ENCODE results near the gene VPS13C.

Gene VPS13C

DNA sequence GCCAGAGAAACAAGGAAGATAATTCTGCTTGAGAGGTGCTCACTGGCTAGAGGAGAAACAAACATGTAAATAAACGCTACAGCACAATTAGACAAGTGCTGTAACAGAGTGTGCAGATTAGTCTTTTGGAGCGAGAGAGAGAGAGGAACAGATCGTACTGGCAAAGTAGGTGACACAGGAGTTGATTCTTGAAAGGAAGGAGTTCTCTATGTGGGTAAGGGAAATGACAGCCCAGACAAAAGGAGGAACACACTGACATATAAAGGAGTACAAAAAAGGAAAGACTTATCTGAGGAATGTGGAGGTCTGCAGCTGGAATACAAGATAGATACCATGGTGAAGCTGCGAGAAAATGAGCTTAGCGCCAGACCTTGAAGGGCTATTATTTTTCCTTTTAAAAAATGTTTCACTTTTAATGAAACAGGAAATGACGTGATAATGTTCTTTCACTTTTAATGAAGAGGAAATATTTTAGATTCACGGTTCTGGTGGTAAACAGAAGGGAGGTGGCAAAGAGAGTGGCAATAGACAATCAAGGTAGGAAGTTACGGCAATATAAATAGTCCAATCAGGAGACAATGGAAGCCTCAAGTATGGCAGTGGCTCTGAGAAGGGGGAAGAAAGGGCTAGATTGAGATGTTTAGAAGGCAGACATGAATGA is 202.9 kb downstream of the VPS13C start:
- DNase-seq, result no peak

DNA sequence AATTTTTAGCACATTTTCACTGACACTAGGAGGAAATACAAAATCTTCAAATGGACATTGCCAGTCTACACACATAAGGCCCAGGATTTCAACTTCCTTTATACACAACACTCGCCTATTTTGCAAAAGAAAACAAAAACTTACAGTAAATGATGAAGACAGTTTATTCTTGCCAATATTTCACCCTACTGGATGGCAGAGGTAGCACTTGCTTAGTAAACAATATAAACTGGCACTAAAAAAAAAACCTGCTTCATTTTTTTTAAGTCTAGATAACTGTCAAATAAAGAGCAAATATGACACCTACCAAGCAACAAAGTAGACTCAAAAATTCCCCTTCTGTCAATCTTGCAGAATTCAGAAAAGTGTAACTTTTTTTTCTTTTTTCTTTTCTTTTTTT is 204.0 kb downstream of the VPS13C start:
- no peak for DNase-seq

DNA sequence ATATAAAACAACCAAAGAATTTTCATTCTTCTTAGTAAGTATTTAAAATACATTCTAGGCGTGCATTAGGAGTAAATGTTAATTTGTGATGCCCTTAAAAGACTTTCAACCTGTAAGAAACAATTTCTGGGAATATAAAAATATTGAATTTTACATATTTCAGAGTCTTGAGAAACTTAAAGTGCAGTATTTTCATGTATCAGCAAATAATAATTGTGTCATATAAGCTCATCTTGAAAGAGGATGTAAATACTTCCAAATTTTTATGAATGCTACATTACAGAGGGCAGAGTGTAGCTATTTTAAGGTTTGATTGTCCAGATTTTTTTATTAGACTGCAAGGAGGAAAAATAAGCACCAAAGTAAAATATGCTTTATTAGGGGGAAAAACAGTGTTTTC is 207.1 kb downstream of the VPS13C start:
- DNase-seq, result no peak

DNA sequence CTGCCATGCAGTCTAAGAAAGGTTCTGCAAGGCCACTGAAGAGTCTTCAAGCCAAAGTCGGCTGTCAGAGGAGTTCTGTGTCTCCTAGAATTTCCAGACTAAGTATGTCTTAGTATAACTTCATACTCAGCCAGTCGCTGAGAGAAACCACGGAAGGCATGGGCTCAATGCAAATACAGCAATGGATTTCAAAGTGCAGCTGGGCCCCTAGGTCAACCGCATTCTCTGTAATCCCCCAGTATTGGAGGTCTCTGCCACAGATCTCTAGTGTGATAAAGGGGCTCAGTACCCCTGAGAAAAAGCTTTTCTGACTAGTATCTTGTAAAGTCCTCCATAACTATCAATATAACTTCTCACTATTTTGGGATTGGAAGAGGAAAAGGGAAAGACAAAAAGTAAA is 208.3 kb downstream of the VPS13C start:
- DNase-seq, result no peak

DNA sequence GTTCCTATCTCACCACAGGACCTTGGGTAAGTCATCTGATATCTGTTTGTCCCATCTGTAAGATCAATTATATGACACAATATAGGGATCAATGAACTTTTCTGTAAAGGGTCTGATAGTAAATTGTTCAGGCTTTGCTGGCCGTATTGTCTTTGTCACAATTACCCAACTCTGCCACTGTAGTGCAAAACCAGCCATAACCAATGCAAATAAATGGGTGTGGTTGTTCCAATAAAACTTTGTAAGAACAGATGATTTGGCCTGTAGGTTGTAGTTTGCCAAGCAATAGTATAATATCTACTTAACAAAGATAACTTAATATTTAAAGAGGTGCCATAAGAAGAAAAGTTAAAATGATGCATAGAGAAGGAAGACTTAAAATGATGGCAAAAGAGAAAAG is 210.8 kb downstream of the VPS13C start:
- DNase-seq, result no peak

DNA sequence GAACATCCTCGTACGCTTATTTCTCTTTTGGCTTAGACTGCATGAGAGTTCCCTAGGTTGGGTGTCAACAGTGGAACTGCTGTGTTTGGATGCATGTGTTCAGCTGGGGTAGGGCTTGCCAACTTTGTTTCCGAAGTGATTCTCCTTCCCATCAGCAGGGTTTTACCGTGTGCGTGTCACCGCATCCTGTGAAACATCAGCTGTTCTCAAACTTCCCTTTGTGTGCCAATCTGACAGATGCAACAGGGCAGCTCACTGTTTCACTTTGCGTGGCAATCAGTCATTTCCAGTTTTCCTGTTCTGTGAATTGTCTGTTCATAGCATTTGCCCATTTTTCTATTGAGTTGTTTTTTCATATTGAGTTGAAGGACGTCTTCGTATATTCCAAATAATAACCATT is 218.8 kb downstream of the VPS13C start:
- peak; percentile 14 to 52 (median 50) for DNase-seq

DNA sequence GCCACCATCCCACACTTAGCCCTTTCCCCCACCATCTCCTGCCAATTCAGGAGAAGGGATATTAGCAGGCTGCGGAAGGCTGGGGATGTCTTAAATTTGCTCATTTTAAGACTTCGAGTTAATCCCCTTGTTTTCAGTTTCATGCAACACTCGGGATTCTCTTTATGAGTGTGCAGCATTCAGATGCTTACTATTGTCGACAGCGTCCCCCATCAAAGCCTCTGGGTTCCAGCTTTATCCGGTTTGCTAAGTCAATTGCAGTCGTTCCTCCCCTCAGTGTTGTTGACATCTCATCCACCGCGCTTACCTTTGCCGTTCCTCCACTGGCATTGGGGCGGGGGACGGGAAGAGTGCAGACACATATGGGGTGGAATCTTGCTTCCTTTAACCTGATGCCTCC is 220.2 kb downstream of the VPS13C start:
- DNase-seq, result no peak

DNA sequence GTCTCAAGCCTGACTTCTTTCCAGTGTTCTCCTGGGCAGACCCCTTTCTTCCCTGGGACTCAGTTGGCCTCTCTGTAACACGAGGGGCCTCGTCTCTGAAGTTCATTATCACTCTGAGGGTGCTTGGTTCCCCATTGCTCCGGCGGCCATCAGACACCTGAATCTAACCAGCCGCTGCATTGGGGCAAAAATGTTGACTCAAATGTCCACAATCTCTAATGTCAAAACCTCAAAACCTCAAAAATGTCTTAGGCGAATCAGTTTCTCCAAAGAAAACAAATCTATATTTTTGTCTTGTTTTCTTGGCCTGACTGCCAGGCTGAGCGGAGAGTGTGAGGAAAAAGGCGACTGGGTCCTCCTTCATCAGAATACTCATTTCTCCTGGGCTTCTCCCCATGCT is 220.7 kb downstream of the VPS13C start:
- no peak for DNase-seq

DNA sequence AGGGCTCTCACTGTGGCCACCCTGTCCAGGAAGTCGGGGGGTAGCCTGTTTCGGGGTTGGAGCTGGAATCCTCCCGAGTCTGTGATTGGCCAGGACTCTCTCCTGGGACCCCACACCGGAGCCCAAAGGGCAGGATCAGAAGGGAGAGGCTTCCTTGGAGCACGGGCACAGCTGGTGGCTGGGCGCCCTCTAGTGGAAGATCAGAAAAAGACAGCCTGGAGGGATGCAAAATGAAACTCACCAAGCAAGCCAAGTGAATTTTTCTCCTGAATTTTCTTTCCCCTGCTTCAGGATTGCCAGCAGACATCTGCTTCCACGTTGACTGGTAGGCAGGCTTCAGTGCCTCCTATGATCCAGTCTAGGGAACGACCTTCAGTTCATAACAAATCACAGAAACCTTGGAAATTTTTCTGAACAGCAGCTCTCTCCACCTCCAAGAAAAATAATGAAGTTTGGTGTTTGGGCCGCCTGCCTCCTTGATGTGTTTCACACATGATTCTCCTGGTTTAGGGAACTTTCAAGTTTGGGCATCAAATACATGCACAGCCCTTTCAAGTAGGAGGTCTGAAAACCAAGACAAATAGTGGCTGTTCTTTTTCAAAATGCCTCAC is 224.6 kb downstream of the VPS13C start:
- peak; percentile 57 to 76 (median 68) for DNase-seq

DNA sequence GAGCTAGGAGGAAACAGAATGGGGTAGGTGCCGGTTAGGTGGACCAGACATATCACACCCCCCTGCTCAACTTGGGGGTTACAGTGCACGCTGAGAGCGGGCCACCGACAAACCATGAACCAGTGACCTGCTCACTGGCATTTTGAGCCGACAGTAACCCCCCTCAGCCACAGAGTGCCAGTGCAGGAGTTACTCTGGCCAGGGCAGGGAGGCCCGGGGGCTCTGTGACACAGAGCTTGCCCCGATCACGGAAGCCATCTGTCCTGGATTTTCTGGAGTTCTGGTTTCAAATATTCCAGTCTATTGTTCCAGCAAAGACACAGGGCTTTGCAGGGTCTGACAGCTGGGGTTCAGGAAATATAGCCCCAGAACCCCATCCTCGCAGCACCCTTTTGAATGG is 225.2 kb downstream of the VPS13C start:
- no peak for DNase-seq

DNA sequence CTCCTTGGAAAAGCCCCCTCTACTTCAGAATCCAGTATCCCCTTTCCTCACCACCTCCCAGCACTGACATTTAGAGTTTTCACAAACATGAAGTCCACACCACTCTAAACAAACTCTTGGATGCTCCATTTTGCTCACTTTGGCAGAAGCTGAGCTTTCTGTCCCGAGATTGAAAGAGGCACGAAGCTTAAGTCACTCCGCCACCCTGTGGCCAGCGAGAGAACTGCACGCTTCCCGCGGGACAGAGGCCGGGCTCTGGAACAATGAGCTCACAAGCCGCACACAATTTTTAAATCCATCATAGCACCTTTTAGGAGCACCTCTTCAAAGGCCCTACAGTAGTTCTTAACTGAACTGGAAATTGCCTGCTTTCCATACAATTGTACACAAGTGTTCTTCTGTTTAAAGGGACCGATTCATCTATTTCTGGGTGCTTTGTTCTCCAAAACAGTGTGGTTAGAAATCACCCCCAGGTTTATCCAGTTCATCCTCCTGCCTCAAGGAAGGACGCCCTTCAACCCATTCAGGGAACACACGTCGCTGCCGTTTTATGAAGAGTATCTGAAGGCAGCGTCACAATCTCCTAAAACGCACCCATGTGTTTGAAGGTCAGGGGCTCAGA is 226.1 kb downstream of the VPS13C start:
- DNase-seq, result peak; percentile 77 to 90 (median 86)

DNA sequence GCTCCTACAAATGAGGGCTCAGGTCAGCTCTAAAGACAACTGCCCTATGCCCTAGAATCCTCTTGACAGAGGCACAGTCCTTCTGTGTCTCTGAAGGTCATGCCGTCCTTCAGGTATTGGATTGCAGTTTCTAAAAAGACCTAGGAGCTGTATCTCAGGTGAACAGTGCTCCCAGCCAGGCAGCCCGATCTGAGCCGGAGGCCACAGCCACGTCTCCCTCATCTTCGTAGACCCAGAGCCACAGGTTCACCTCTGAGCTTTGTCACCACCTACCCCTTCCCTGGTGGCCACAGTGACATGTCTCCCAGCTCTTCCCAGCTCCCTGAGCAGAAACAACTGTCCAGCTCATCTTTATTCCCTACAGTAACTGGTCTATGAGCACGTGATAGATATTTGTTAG is 228.0 kb downstream of the VPS13C start:
- DNase-seq, result no peak

DNA sequence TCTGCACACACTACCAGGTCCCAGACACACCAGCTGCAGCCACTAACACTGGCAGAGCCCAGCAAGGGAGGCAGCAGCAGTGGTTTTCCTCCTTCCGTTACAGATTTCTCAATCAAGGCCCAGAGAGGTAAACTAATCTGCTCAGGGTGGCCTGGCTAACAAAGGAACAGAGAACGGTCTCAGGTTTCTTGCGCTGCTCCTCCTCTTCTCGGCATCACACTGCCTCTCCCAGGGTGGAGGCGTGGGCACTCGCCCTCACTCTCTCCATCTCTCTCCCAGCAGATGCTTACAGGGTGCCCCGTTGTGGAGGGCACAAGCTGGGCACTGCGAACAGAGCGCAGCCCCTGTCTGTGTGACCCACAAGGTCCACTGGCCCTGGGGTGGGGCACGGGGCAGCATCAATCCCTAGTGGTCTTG is 228.7 kb downstream of the VPS13C start:
- no peak for DNase-seq

DNA sequence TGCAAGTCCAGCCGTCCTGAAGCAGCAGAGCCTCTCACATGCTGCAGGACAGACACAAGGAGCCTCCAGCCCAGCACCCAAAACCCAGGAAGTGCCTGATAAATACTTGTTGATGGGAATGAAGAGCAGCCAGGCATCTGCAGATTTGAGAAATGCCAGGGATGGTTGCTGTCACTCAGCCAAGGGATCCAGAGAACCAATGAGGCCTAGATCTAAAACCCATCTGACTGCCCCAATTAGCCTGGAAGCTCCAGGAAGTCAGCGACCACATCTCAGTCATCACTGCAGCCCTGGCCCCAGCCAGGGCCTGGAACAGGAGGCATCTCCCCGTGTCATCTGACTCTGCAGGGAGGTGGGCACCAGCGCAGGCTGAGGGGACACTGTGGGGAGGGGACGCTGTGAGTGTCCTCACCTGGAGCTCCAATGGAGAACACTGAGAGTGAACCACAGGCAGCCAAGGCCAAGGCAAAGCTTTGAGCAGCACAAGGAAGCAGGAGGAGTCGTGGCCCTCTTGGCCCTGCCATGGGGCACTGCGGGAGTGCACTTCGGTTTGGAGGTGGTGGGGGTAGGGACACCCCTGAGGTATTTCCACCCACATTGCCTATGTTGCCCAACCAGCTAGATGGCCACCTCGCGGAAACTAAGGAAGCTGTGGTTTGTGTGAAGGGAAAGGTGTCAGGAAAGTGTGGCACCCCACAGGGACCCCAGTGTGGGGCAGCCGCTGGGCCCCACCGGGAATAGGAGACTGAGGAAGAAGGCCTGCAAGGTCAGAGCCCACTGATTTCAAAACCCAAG is 229.5 kb downstream of the VPS13C start:
- DNase-seq, result no peak

DNA sequence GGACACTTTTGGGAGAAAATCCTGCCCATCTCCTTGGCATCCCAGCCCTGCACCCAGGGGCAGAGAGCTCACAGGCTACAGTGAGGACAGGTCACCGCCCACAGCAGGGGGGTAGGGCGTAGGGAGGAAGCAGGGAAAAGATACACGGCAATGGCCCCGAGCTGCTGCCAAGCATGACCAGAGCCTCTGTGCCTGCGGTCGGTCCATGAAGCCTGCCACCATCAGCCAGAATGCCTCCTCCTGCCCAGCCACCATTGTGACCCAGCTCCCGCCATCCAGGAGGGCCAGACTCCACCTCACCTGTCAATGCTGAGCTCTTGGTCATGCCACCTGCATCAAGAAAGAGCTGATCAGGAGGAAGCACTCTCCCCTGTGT is 230.7 kb downstream of the VPS13C start:
- no peak for DNase-seq

DNA sequence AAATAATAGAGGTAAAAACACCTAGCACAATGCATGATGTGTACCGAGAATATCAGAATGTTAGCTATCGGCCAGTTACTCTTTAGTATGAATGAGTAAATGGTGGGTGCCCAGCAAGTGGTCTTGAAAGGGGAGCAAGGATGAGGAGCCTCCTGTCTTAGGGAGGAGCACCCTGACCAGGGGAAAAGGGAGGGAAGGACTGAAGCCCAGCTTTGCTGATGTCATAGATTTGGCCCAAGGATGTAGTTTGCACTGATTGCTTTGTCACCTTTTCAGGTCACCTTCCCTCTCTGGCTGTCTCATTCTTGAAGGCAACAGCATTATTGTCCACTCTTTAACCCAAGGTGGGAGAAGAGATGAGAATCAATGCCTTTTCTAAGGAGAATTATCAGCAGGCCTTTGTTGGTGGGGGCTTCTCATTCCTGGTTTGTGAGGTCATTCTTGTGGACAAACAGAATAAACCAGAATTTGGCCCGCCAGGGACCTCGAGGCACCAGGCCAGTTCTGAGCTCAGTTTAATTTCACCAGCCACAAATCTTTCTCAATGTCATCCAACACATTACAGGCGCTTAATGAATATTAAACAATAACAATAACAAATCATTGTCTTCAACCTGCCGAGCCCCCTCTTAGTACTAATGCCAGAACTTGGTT is 231.3 kb downstream of the VPS13C start:
- no peak for DNase-seq

DNA sequence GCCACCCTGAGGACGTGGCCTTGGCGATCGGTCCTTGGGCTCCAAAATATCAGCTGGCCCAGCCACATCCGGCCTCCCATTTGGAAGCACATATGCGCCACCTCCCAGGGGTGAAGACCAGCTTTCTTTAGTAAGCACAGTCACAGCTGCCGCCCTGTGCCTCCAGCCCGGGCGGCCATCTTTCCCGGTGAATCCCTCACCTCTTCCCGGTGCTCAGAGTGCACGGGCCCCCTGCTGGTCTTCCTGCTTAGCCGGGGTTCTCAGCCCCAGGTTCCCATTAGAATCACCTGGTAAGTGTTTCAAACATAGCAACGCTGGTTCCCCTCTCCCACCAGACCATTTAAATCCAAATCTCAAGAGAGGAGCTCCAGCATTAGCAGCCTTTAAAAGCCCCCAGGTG is 232.2 kb downstream of the VPS13C start:
- DNase-seq, result no peak

DNA sequence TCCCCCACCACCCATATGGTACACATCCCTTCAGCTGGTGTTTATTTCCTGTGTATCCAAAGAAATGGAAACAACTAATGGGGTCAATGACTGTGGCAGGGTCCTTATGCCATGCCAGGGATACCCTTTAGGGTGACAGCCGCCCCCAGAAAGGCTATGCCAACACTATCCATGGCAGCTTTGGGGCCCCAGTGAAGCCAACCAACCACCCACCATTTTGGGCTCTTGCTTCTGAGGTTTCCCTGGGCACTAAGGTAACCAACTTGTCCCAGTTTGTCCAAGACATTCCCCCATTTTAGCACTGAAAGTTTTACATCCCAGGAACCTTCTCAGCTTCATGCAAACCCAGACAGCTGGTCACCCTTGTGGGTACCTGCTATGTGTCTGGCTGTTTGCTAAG is 233.1 kb downstream of the VPS13C start:
- DNase-seq, result no peak

DNA sequence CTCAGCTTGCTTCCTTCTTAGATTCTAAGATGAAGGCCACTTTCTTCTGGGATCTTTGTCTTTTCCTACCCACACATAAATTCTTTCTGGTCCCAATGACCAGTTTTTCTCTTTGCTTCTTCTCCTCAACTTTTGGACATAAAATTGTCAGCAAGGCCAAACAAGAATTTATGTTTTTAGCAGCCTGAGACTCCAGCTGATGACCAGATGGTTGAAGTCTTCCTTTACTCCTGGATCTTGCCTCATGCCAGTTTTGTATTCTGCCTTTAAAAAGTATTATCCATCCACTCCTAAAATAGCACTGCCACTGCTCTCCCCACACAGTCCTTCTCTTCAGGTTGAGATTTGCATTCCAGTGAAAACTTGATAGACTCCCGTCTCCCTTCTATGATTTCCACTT is 236.0 kb downstream of the VPS13C start:
- DNase-seq, result no peak

DNA sequence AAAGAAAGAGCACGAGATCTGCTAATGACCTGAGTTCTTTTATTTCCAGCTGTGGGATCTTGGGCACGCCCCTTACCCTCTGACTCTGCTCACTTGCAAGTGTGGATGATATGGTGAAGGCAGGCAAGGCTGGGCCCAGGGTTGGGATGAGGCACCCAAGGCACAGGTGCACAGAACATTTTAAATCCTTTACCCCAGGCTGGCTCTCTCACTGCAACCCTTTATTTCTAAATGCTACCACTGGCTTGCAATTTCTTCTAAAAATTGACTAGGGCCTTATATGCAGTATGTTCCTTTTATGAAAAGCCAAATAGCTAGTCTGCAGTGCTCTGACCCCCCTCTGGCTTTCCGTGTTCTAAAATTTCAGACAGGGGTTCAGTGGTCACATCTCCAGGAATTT is 237.7 kb downstream of the VPS13C start:
- DNase-seq, result no peak

DNA sequence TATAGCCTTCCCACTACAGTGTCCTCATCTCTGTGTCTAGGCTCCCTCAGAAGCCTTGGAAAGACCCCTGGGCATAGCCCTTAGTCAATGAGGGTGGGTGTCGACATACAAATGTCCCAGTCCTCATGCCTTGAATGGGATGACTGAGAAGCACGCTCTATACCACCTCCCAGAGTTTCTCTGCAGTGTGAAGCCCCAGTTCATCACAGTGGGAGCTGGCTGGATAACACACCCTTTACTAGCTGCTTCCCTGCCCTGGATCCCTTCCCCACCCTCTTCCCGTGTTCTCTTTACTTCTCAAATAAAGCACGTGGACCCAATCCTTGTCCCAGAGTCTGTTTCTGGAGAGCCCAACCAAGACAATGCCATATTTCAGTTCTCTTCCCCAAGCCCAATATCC is 239.3 kb downstream of the VPS13C start:
- DNase-seq, result no peak

DNA sequence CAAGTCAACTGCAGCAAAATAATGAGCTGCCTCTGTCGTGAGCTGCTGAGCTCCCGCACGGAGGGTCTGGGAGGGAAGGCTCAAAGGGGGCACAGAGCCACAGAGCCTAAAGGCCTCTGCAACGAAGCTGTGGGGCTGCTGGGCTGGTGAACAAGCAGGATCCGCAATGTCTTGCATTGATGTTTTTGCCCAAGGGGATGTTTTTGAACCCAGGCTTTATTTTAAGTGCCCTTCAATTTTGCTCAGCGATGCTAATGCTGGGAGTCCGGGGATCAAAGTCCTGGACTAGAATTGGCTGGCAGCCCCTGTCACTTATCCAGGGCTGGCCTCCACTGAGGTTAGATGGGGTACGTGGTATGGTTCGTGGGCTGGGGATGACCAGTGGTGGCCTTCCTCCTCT is 240.0 kb downstream of the VPS13C start:
- DNase-seq, result no peak

DNA sequence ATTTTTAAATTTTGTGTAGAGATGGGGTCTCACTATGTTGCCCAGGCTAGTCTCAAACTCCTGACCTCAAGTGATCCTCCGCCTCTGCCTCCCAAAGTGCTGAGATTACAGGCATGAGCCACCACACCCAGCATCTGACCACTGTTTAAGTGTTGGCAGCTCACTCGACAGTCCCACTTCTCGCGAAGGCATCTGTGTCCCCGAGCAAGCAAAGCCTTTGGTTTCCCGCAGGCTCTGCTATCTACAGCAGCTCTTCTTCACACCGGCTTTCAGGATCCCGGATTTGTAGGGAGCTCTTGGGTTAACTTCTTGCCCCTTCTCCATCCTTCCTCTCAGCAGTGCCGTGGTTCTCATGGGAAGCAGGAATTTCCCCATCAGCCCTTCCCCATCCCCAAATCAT is 240.9 kb downstream of the VPS13C start:
- DNase-seq, result no peak

Data from suppressor macrophage (primary cell).